Tibial artery (tissue), 4 donors: ENCODE results near the gene POP7.

ENCODE experiments used
- DNase-seq, 2 donors: peaks; one replicate each; pipeline ENCODE4 v3.0.0-alpha.2; 2019
- H3K27ac ChIP-seq, 2 donors: fragments of 200-600 bp; sonication (generic) in 1 of 2; 1 replicate in 1 of 2; 2 replicates in 1 of 2; pipeline ENCODE4 v1.5.1; 2018 to 2019; ENCODE audit warnings: mild to moderate bottlenecking in 1 of 2
- H3K27me3 ChIP-seq, 2 donors: fragments of 200-600 bp; sonication (generic) in 1 of 2; one replicate each; pipeline versions ENCODE4 v1.5.1 to v1.6.0; 2016 to 2019
- H3K36me3 ChIP-seq, 3 donors: fragments of 200-600 bp; sonication (generic) in 2 of 3; one replicate each; pipeline ENCODE4 v1.5.1; 2016 to 2019; ENCODE audit warnings: mild to moderate bottlenecking in 2 of 3
- H3K4me1 ChIP-seq, 4 donors: fragments of 200-600 bp; sonication (generic) in 2 of 4; 1 replicate in 3 of 4; 2 replicates in 1 of 4; pipeline ENCODE4 v1.5.1; 2016 to 2019
- H3K4me3 ChIP-seq, 2 donors: fragments of 200-600 bp; sonication (generic) in 1 of 2; 1 replicate in 1 of 2; 2 replicates in 1 of 2; pipeline ENCODE4 v1.5.1; 2018 to 2019; ENCODE audit warnings: mild to moderate bottlenecking in 2 of 2
- H3K9me3 ChIP-seq, 3 donors: fragments of 200-600 bp; sonication (generic) in 1 of 3; one replicate each; pipeline ENCODE4 v1.5.1; 2016 to 2019
- intact Hi-C: fragments of 100-400 bp; cut with DNase I; formaldehyde crosslinking; loops from one replicate; pipeline ENCODE4 v1.15.0; 2023; ENCODE audit warnings: low total_unique reads
- TF ChIP-seq, protein P1 (sequence below), 2 experiments: fragments of 200-600 bp in 1 of 2; fragments of 450-650 bp in 1 of 2; IDR thresholded peaks; one replicate each; pipeline ENCODE4 v1.5.1; 2017 to 2019; ENCODE audit warnings: antibody characterized with exemption in 2 of 2, mild to moderate bottlenecking in 1 of 2, moderate library complexity in 1 of 2

The POP7 gene

DNA sequence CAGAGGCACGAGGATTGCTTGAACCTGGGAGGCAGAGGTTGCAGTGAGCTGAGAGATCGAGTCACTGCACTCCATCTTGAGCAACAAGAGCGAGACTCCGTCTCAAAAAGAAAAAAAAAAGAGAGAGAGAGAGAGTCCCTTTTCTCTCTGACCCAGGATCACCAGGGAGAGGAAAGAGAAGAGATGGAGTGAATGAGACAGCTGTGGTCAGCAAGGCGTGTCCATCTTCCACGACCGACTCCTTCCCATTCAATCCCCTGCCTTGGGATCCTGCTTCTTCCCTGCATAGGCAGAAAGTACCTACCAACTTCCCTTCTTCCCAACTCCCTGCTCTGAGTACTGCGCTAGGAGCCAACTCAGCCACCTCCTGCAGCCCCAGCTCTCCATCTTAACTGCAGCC lies 22.3 kb downstream of the POP7 start:
- intact Hi-C loops, result loop anchor here (10.0 kb wide), 1 partner anchor 263 kb away; the partner anchor contains the start of gene SPACDR
- H3K27ac ChIP-seq, result no peak overlapping the region
- no peaks in the 10 kb centered on the region for H3K36me3 ChIP-seq
- TF ChIP-seq, protein P1, sequence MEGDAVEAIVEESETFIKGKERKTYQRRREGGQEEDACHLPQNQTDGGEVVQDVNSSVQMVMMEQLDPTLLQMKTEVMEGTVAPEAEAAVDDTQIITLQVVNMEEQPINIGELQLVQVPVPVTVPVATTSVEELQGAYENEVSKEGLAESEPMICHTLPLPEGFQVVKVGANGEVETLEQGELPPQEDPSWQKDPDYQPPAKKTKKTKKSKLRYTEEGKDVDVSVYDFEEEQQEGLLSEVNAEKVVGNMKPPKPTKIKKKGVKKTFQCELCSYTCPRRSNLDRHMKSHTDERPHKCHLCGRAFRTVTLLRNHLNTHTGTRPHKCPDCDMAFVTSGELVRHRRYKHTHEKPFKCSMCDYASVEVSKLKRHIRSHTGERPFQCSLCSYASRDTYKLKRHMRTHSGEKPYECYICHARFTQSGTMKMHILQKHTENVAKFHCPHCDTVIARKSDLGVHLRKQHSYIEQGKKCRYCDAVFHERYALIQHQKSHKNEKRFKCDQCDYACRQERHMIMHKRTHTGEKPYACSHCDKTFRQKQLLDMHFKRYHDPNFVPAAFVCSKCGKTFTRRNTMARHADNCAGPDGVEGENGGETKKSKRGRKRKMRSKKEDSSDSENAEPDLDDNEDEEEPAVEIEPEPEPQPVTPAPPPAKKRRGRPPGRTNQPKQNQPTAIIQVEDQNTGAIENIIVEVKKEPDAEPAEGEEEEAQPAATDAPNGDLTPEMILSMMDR (IDR thresholded peaks at IDR 0.05), result no peak
- no peak for DNase-seq
- peaks cover 0 to 38% of the 10 kb centered on the region in 2 donors for H3K27me3 ChIP-seq
- H3K4me1 ChIP-seq, result peaks cover 0 to 8% (median 0%) of the 10 kb centered on the region in 4 donors
- H3K4me3 ChIP-seq, result no peak overlapping the region
- no peaks in the 10 kb centered on the region for H3K9me3 ChIP-seq

DNA sequence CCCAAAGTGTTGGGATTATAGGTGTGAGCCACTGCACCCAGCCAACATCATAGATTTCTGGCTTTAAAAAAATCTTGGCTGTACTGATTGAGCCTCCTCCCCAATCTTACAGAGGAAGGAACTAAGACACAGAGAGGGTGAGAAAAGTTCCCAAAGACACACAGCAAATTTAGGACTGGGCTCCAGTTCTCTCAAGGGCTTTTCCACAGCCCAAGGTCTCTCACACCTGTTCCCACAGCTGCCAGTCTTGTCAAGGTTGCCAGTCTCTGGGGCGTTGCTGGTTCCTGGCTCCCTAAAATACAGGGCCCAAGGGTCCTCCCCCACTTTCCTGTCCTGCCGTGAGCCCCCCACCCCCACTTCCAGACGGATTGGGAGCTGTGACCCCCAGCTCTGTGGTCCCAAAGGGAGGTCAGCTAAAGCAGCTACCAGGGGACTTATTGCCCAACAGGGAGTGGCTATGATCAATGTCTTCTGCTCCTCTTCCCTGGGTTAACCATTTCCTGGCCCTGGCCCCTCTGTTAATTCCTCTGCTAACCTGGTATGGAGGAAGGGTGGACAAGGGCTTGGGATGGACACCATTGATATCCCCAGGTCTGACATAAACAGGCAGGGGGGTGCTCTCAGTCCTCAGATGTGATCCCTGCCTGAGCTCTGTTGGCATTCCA lies 24.3 kb downstream of the POP7 start:
- Histone ChIP-seq H3K27me3 (peaks cover 0 to 19% of the 10 kb centered on the region in 2 donors), H3K4me3 (no peak overlapping the region), H3K4me1 (peaks cover 0 to 4% (median 0%) of the 10 kb centered on the region in 4 donors), H3K27ac (no peak overlapping the region), H3K9me3 (no peaks in the 10 kb centered on the region), H3K36me3 (no peaks in the 10 kb centered on the region)
- intact Hi-C loops, result no loop called here
- DNase-seq, result no peak
- TF ChIP-seq, protein P1 (IDR thresholded peaks at IDR 0.05), result no peak

DNA sequence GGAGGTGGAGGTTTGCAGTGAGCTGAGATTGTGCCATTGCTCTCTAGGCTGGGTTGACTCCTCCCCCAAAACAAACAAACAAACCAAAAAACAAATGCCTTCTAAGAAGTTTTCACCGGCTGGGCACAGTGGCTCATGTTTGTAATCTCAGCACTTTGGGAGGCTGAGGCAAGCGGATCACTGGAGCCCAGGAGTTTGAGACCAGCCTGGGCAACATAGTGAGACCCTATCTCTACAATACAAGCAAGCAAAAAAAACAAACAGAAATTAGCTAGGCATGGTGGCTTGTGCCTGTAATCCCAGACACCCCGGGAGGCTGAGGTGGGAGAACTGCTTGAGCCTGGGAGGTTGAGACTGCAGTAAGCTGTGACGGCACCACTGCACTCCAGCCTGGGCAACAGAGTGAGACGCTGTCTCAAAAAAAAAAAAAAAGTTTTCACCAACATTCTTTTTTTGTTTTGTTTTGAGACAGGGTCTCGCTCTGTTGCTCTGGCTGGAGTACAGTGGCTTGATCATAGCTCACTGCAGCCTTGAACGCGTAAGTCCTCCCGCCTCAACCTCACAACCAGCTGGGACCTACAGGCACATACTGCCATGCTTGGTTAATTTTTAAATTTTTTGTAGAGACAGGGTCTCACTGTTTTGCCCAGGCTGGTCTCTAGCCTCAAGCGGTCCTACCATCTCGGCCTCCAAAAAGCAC lies 26.2 kb downstream of the POP7 start:
- peaks cover 0 to 6% of the 10 kb centered on the region in 2 donors for H3K27me3 ChIP-seq
- no peak overlapping the region for H3K27ac ChIP-seq
- TF ChIP-seq, protein P1 (IDR thresholded peaks at IDR 0.05), result no peak
- DNase-seq, result no peak
- intact Hi-C loops, result no loop called here
- no peaks in the 10 kb centered on the region for H3K36me3 ChIP-seq
- no peak overlapping the region for H3K4me3 ChIP-seq
- no peaks in the 10 kb centered on the region for H3K4me1 ChIP-seq
- H3K9me3 ChIP-seq, result no peaks in the 10 kb centered on the region

DNA sequence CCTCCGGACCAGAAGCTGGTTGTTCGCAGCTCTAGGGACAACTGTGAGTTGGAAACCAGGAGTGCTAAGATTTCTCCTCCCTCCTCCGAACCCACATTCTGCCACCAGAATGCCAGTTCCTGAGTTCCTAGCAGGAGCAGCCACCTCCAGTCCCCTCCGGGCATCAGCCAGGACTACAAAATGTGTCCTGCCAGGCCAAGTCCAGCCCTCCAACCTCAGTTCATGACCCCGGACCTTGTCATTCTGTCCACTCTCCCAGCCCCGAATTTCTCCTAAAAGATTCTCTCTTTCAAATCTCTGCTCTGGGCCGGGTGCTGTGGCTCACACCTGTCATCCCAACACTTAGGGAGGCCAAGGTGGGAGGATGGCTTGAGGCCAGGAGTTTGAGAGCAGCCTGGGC lies 29.8 kb downstream of the POP7 start:
- Histone ChIP-seq H3K4me3 (no peak overlapping the region), H3K27ac (no peak overlapping the region), H3K4me1 (no peaks in the 10 kb centered on the region), H3K9me3 (no peaks in the 10 kb centered on the region), H3K36me3 (no peaks in the 10 kb centered on the region), H3K27me3 (no peaks in the 10 kb centered on the region)
- no peak for DNase-seq
- intact Hi-C loops, result no loop called here
- TF ChIP-seq, protein P1 (IDR thresholded peaks at IDR 0.05), result no peak

DNA sequence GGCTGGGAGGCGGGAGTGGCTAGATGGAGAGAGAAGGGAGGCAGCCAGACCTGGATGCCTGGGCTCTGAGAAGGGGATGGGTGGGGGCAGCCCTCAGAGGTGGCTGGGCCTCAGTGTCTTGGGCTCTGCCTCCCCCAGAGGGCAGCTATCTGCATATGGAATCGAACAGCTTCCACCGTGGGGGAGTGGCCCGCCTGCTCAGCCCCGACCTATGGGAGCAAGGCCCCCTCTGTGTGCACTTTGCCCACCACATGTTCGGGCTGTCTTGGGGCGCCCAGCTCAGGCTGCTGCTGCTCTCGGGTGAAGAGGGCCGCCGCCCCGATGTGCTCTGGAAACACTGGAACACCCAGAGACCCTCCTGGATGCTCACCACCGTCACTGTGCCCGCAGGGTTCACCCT lies 30.8 kb downstream of the POP7 start:
- intact Hi-C loops, result no loop called here
- TF ChIP-seq, protein P1 (IDR thresholded peaks at IDR 0.05), result no peak
- Histone ChIP-seq H3K4me1 (no peaks in the 10 kb centered on the region), H3K36me3 (no peaks in the 10 kb centered on the region), H3K4me3 (no peak overlapping the region), H3K9me3 (no peaks in the 10 kb centered on the region), H3K27me3 (no peaks in the 10 kb centered on the region), H3K27ac (no peak overlapping the region)
- DNase-seq, result no peak
